D721Med (cell line): ENCODE results near the gene PTPRU.

ENCODE experiments used
- DNase-seq: peaks from one replicate; pipeline ENCODE4 v3.0.0; 2011; ENCODE audit warnings: low spot score; ENCODE audit not compliant: insufficient read length
- FAIRE-seq: peaks from 2 replicates; lab custom pipeline; 2011; peaks lifted over from hg19 to GRCh38; lab: Jason Lieb, UNC
- CTCF ChIP-seq: IDR thresholded peaks from 2 replicates; pipeline ENCODE4 v1.5.1; 2012; ENCODE audit warnings: mild to moderate bottlenecking, control low read depth; ENCODE audit not compliant: insufficient read depth; ENCODE audit errors: missing control alignments

PTPRU gene

GRCh38 chr1:29322861-29323585 is 86.7 kb downstream of the PTPRU start:
- no peak for TF ChIP-seq CTCF
- FAIRE-seq (no peak), DNase-seq (no peak)

- FAIRE-seq (no peak), DNase-seq (no peak)
- no peak for TF ChIP-seq CTCF
Observed at GRCh38 chr1:29323636-29324035, 87.3 kb downstream of the PTPRU start.

DNA sequence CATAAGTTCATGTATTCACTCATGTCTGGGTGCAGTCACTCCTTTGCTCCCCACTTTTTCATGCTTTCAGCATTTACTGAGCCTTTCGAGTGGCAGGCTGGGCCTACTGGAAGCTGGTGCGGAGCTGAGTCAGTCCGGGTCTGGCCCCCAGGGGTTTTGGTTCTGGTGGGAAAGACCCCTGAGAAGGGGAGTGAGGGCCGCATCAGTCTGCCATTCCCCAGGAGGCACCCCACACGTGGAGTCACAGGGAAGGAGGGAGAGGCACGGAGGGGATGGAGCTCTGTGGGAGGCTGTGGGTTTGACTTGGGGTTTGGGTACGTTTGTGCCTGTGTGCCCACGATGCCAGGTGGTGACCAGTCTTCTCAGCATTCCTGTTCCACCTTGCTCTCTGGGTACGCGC is 87.9 kb downstream of the PTPRU start:
- DNase-seq (no peak), FAIRE-seq (no peak)
- TF ChIP-seq CTCF = no peak

DNA sequence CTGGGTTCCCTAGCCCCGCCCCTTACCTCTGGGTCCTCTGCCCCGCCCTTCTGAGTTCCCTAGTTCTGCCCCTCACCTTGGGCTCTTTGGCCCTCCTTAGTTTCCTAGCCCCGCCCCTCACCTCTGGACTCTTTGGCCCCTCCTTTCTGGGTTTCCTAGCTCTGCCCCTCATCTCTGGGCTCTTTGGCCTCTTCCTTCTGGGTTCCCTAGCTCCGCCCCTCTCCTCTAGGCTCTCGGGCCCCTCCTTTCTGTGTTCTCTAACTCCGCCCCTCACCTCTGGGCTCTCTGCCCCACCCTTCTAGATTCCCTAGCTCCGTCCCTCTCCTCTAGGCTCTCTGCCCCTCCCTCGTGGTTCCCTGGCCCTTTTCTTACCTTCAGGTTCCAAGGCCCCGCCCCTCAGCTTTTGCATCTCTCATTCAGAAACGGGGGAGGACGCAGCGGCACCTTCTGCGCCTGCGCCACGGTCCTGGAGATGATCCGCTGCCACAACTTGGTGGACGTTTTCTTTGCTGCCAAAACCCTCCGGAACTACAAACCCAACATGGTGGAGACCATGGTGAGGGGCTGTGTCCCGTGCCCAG is 88.5 kb downstream of the PTPRU start:
- DNase-seq (no peak), FAIRE-seq (no peak)
- TF ChIP-seq CTCF = no peak

GRCh38 chr1:29325675-29326074 is 89.4 kb downstream of the PTPRU start:
- no peak for DNase-seq
- no peak for FAIRE-seq
- TF ChIP-seq CTCF = no peak

DNA sequence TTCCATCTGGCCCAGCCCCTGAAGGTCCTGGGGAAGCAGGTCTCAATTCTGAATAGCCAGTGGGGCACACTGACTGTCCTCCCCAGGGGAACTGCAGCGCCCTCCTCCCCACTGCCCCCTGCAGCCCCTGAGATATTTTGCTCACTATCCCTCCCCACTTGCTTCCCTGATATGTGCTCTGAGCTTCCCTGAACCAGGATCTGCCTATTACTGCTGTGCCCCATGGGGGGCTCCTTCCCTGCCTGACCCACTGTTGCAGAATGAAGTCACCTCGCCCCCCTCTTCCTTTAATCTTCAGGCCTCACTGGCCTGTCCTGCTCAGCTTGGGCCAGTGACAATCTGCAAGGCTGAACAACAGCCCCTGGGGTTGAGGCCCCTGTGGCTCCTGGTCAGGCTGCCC is 89.8 kb downstream of the PTPRU start:
- DNase-seq (no peak), FAIRE-seq (no peak)
- no peak for TF ChIP-seq CTCF
